Brain microvascular endothelial cell (primary cell): ENCODE data around the gene TNRC6C.

Experiments
- DNase-seq: peaks from one replicate; pipeline ENCODE4 v3.0.0-alpha.2; 2020
- H3K27ac ChIP-seq: fragments of 250-450 bp; sonication (Bioruptor Pico); 2 replicates; pipeline ENCODE4 v1.5.1; 2020; ENCODE audit warnings: mild to moderate bottlenecking, moderate library complexity
- H3K27me3 ChIP-seq: fragments of 250-450 bp; sonication (Bioruptor Pico); replicated peaks from 2 replicates; pipeline ENCODE4 v1.5.1; 2020; ENCODE audit warnings: mild to moderate bottlenecking
- H3K36me3 ChIP-seq: fragments of 250-450 bp; sonication (Bioruptor Pico); replicated peaks from 2 replicates; pipeline ENCODE4 v1.5.1; 2020; ENCODE audit warnings: mild to moderate bottlenecking
- H3K4me3 ChIP-seq: 2 replicates; pipeline ENCODE4 v1.5.1; 2011; ENCODE audit warnings: low read depth, mild to moderate bottlenecking, control low read depth, low read length, moderate library complexity
- in situ Hi-C: cut with HindIII; loops from 2 replicates; pipeline ENCODE4 v1.10.0; 2017; ENCODE audit warnings: low sequenced_read_pairs, low pct_ligation_motif_present
- TF ChIP-seq, protein P1 (sequence below): IDR thresholded peaks from 2 replicates; pipeline ENCODE4 v1.5.1; 2011; ENCODE audit warnings: low read depth, mild to moderate bottlenecking, moderate library complexity, low read length, control low read depth, inconsistent platforms; ENCODE audit errors: missing control alignments

Gene TNRC6C

DNA sequence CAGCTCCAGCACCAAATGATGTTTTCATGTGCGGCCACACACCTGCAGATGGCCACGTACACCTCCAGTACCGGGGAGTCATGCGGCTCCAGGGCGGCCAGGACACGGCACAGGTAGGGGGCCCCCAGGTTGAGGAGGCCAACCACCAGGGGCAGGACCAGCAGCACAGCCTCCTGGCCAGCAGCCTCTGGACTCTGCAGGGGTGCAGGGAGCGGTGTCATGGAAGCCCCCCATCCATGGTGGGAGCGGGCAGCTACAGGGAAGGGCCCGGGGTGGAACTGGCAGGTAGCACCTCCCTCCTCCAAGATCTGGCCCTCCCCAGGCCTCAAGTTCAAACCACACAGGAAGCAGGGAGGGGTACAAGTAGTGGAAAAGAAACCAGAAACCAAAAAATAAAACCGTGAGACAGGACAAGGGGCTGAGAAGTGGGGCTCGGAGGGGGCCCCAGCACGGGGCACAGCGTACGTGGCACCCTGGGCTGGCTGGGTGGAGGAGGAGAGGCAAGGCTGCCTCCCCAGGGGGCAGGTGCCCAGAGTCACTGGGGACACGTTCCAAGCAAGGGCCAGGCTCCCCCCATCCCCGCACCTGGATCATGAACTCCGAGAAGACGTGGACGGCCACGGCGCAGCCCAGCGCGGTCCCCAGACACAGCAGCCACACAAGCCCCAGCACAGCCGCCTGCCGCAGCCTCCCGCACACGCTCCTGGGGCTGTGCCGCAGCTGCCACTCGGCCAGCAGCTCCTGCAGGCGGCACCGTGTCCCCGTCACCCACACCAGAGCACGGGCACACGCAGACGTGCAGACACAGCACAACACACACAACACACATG lies 162.7 kb downstream of the TNRC6C start:
- Histone ChIP-seq H3K4me3 (no peak overlapping the region), H3K36me3 (peaks cover 4% of the 10 kb centered on the region), H3K27me3 (no peaks in the 10 kb centered on the region), H3K27ac (no peak overlapping the region)
- no peak for DNase-seq
- in situ Hi-C loops: no loop called here
- TF ChIP-seq, protein P1, sequence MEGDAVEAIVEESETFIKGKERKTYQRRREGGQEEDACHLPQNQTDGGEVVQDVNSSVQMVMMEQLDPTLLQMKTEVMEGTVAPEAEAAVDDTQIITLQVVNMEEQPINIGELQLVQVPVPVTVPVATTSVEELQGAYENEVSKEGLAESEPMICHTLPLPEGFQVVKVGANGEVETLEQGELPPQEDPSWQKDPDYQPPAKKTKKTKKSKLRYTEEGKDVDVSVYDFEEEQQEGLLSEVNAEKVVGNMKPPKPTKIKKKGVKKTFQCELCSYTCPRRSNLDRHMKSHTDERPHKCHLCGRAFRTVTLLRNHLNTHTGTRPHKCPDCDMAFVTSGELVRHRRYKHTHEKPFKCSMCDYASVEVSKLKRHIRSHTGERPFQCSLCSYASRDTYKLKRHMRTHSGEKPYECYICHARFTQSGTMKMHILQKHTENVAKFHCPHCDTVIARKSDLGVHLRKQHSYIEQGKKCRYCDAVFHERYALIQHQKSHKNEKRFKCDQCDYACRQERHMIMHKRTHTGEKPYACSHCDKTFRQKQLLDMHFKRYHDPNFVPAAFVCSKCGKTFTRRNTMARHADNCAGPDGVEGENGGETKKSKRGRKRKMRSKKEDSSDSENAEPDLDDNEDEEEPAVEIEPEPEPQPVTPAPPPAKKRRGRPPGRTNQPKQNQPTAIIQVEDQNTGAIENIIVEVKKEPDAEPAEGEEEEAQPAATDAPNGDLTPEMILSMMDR: no peak

DNA sequence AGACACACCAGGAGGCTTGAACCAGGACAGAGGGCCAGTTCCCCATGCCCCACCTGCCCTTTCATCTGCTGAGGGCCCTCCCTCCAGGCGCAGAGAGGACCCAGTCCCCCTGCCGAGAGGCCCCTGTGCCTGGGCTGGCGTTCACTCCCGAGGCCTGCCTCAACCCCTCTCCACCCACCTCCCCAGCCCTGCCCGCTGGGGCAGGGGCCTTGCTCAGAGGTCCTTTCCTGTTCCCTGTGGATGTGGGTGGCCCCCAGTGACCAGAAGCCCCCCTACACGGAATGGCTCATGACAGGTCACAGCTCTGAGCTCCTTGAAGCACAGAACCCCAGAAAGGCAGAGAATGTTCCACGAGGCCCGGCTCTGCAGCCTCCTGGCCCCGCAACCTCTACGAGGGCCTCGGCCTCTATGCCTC lies 163.3 kb downstream of the TNRC6C start:
- no peak for DNase-seq

GRCh38 chr17:78122216-78122930 lies 163.9 kb downstream of the TNRC6C start:
- Histone ChIP-seq H3K4me3 (no peak overlapping the region), H3K27me3 (no peaks in the 10 kb centered on the region), H3K36me3 (peaks cover 4% of the 10 kb centered on the region), H3K27ac (no peak overlapping the region)
- TF ChIP-seq, protein P1: no peak
- in situ Hi-C loops: no loop called here
- no peak for DNase-seq

More for the DNA sequence above, 163.3 kb downstream of the TNRC6C start:
- H3K27me3 ChIP-seq: no peaks in the 10 kb centered on the region
- H3K27ac ChIP-seq: no peak overlapping the region
- H3K4me3 ChIP-seq: no peak overlapping the region
- peaks cover 4% of the 10 kb centered on the region for H3K36me3 ChIP-seq
- in situ Hi-C loops: no loop called here
- TF ChIP-seq, protein P1: no peak

DNA sequence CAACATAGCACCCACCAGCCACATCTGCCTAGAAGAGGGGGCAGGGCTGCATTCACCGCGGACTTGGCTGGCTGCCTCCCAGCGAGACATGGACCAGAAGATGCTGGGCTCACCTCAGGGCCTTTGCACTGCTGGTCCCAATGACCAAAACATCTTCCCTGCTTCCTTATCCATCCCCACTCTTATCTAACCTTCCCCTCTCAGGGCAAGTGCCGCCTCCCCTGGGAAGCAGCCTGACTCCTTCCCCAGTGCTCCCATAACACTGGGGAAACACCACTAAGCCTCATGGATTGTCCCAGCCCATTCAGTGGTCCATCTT lies 164.4 kb downstream of the TNRC6C start:
- no peak for DNase-seq
- Histone ChIP-seq H3K27ac (no peak overlapping the region), H3K36me3 (peaks cover 4% of the 10 kb centered on the region), H3K27me3 (no peaks in the 10 kb centered on the region), H3K4me3 (no peak overlapping the region)
- TF ChIP-seq, protein P1: no peak
- in situ Hi-C loops: no loop called here

DNA sequence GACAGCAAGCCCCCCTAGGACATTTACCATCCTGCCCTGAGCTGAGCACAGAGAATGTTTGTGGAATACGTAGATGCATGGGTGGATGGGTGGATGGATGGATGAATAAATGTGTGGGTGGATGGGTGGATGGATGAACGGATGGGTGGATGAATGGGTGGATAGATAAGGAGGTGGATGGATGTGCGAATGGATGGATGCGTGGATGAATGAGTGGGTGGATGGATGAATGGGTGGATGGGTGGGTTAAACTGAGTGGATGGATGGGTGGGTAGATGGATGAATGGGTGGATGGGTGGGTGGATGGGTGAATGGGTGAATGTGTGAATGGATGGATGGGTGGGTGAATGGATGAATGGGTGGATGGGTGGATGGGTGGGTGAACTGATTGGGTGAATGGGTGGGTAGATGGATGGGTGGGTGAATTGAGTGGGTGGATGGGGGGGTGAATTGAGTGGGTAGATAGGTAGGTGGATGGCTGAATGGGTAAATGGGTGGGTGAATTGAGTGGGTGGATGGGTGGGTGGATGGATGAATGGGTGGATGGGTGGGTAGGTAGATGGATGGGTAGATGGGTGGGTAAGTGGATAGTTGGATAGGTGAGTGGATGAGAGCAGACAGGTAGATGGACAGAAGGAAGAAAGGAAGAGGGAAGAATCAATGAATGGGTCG lies 164.9 kb downstream of the TNRC6C start:
- DNase-seq: no peak
- H3K36me3 ChIP-seq: peaks cover 4% of the 10 kb centered on the region
- no peaks in the 10 kb centered on the region for H3K27me3 ChIP-seq
- TF ChIP-seq, protein P1: no peak
- H3K27ac ChIP-seq: no peak overlapping the region
- H3K4me3 ChIP-seq: no peak overlapping the region
- in situ Hi-C loops: no loop called here
